DND-41 (cell line): Measurements from ENCODE around the gene MTRFR.

Source experiments
- ATAC-seq: fragments of 200-7000 bp; cut with Tn5 transposase; 3 replicates; pipeline ENCODE4 v1.9.1; 2021; ENCODE audit warnings: low read depth; ENCODE audit not compliant: insufficient read depth
- DNase-seq: peaks from one replicate; pipeline ENCODE4 v3.0.0-alpha.2; 2020
- H2AFZ ChIP-seq: 2 replicates; pipeline ENCODE4 v1.6.0; 2012; ENCODE audit warnings: low read depth, low read length
- H3K27ac ChIP-seq: 2 replicates; pipeline ENCODE4 v1.5.1; 2012; ENCODE audit warnings: low read length, inconsistent platforms
- H3K27me3 ChIP-seq: fragments of 200-600 bp; sonication (generic); 2 replicates; pipeline ENCODE4 v1.6.0; 2012; ENCODE audit warnings: low read length, mild to moderate bottlenecking, inconsistent platforms; ENCODE audit not compliant: insufficient read depth, poor library complexity
- H3K36me3 ChIP-seq: 2 replicates; pipeline ENCODE4 v1.5.1; 2012; ENCODE audit warnings: low read length, inconsistent platforms; ENCODE audit not compliant: insufficient read depth
- H3K4me1 ChIP-seq: 2 replicates; pipeline ENCODE4 v1.5.1; 2012; ENCODE audit warnings: mild to moderate bottlenecking, low read length; ENCODE audit not compliant: insufficient read depth
- H3K4me2 ChIP-seq: 2 replicates; pipeline ENCODE4 v1.6.0; 2012; ENCODE audit warnings: mild to moderate bottlenecking, moderate library complexity, low read length, inconsistent platforms; ENCODE audit not compliant: insufficient read depth
- H3K4me3 ChIP-seq, 2 experiments: fragments of 200-600 bp in 1 of 2; shearing (Covaris generic) in 1 of 2; 2 replicates each; pipeline ENCODE4 v1.5.1; 2012 to 2016; ENCODE audit warnings: inconsistent platforms in 2 of 2, low read length in 2 of 2, mild to moderate bottlenecking in 2 of 2, low read depth in 1 of 2, moderate library complexity in 1 of 2
- H3K79me2 ChIP-seq: 2 replicates; pipeline ENCODE4 v1.6.0; 2012; ENCODE audit warnings: low read length, inconsistent platforms; ENCODE audit not compliant: insufficient read depth
- H3K9ac ChIP-seq: 2 replicates; pipeline ENCODE4 v1.6.0; 2012; ENCODE audit warnings: low read depth, mild to moderate bottlenecking, inconsistent platforms, low read length, moderate library complexity
- H3K9me3 ChIP-seq: 2 replicates; pipeline ENCODE4 v1.5.1; 2012; ENCODE audit warnings: low read length, moderate library complexity, mild to moderate bottlenecking, inconsistent platforms; ENCODE audit not compliant: insufficient read depth, severe bottlenecking
- H4K20me1 ChIP-seq: 2 replicates; pipeline ENCODE4 v1.6.0; 2012; ENCODE audit warnings: low read length; ENCODE audit not compliant: insufficient read depth
- EZH2 ChIP-seq: IDR thresholded peaks from 3 replicates; pipeline ENCODE4 v1.6.1; 2012; ENCODE audit warnings: borderline replicate concordance, low read depth, mild to moderate bottlenecking, moderate library complexity, low read length, inconsistent platforms; ENCODE audit not compliant: severe bottlenecking
- TF ChIP-seq, protein P1 (sequence below): IDR thresholded peaks from 2 replicates; pipeline ENCODE4 v1.5.1; 2012; ENCODE audit warnings: borderline replicate concordance, low read length, moderate library complexity, mild to moderate bottlenecking; ENCODE audit not compliant: poor library complexity, severe bottlenecking; ENCODE audit errors: extremely low read depth

Gene MTRFR

DNA sequence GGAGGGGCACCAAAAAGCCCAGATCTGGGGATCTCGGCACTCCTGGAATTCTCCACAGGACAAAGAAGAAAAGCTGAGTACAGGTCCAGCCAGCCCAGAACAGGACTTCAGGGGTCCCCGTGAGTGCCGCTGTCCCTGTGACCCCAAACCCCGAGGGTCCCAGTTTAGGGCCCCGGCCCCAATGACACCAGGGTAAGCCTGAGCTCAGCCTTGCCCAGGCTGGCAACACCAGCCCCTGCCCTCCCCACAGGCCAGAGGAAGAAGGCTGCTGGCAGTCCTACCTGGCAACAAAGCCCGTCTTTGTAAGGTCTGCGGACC, 36.6 kb downstream of the MTRFR start:
- TF ChIP-seq EZH2 = no peak
- TF ChIP-seq, protein P1, sequence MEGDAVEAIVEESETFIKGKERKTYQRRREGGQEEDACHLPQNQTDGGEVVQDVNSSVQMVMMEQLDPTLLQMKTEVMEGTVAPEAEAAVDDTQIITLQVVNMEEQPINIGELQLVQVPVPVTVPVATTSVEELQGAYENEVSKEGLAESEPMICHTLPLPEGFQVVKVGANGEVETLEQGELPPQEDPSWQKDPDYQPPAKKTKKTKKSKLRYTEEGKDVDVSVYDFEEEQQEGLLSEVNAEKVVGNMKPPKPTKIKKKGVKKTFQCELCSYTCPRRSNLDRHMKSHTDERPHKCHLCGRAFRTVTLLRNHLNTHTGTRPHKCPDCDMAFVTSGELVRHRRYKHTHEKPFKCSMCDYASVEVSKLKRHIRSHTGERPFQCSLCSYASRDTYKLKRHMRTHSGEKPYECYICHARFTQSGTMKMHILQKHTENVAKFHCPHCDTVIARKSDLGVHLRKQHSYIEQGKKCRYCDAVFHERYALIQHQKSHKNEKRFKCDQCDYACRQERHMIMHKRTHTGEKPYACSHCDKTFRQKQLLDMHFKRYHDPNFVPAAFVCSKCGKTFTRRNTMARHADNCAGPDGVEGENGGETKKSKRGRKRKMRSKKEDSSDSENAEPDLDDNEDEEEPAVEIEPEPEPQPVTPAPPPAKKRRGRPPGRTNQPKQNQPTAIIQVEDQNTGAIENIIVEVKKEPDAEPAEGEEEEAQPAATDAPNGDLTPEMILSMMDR = no peak
- DNase-seq = no peak
- peak overlapping the region; percentile 82; the same call in 1 of the 2 replicates for H3K9ac ChIP-seq
- peaks cover 31% of the 10 kb centered on the region for H3K36me3 ChIP-seq
- ATAC-seq = no peak
- H3K4me3 ChIP-seq = peak overlapping the region in 1 of 2 experiments; percentile 63; a peak in 1 of 4 replicates
- peaks cover 47% of the 10 kb centered on the region for H3K79me2 ChIP-seq
- H3K9me3 ChIP-seq = no peaks in the 10 kb centered on the region
- H4K20me1 ChIP-seq = peaks cover 14% of the 10 kb centered on the region; the same call in 1 of the 2 replicates
- H3K4me1 ChIP-seq = peaks cover 30% of the 10 kb centered on the region
- H3K27ac ChIP-seq = no peak overlapping the region
- H3K27me3 ChIP-seq = no peaks in the 10 kb centered on the region
- no peak overlapping the region for H2AFZ ChIP-seq
- H3K4me2 ChIP-seq = peak overlapping the region; percentile 80

GRCh38 chr12:123270214-123271000, 37.2 kb downstream of the MTRFR start:
- Histone ChIP-seq H3K4me3 (peak overlapping the region; percentile 36 to 63; a peak in 3 of 4 replicates), H3K27ac (peak overlapping the region; percentile 38), H3K79me2 (peaks cover 47% of the 10 kb centered on the region), H2AFZ (peak overlapping the region; percentile 82), H4K20me1 (peaks cover 14% of the 10 kb centered on the region; the same call in 1 of the 2 replicates), H3K9ac (peak overlapping the region; percentile 82), H3K27me3 (no peaks in the 10 kb centered on the region), H3K9me3 (no peaks in the 10 kb centered on the region), H3K4me2 (peak overlapping the region; percentile 80), H3K36me3 (peaks cover 25% of the 10 kb centered on the region), H3K4me1 (peaks cover 30% of the 10 kb centered on the region)
- ATAC-seq (peak; percentile 35), DNase-seq (peak; percentile 47)
- TF ChIP-seq, protein P1 = no peak
- no peak for TF ChIP-seq EZH2

DNA sequence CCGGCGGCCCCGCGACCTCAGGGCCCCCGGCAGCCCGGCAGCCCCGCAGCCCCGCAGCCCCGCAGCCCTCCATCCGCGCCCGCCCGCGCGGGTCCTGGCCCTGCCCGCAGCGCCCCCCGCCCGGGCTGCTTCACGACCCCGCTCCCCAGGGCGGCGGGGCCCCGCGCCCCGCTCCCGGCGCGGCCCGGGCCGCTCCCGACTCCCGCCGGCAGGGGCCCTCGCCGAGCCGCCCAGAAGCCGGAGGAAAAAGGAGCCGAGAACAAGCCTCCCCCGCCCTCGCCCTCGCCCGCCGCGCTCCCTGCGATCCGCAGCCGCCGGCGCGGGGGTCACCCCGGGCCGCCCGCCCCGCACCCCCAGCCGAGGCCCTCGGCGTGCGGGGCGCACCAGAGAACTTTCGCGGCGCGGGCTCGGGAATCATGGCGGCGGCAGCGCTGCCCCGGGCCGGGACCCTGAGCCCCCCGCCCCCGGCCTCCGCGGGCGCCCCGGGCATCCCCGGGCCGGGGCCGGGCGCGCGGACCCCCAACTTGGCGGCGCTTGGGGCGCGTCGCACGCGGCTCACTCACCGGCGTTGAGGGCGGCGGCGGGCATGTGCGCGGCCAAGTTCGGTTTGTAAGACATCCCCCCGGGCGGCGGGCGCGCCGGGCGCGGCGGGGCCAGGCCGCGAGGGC, 37.9 kb downstream of the MTRFR start:
- peak; percentile 81 for ATAC-seq
- TF ChIP-seq, protein P1 = peak; percentile 72
- TF ChIP-seq EZH2 = no peak
- H3K9me3 ChIP-seq = no peaks in the 10 kb centered on the region
- H3K27ac ChIP-seq = peak overlapping the region; percentile 38
- peak overlapping the region; percentile 82 for H2AFZ ChIP-seq
- peaks cover 47% of the 10 kb centered on the region for H3K79me2 ChIP-seq
- peaks cover 30% of the 10 kb centered on the region for H3K4me1 ChIP-seq
- peak; percentile 78 for DNase-seq
- H3K9ac ChIP-seq = peak overlapping the region; percentile 82
- peak overlapping the region; percentile 80 for H3K4me2 ChIP-seq
- H4K20me1 ChIP-seq = peaks cover 14% of the 10 kb centered on the region; the same call in 1 of the 2 replicates
- H3K4me3 ChIP-seq = peak overlapping the region; percentile 36 to 63; a peak in 3 of 4 replicates
- peaks cover 20% of the 10 kb centered on the region for H3K36me3 ChIP-seq
- H3K27me3 ChIP-seq = no peaks in the 10 kb centered on the region
